Mucosa of stomach (tissue), 1 donor: ENCODE data around the gene ACTG1.

Experiments
- H3K27me3 ChIP-seq: one replicate; pipeline ENCODE4 v1.7.0; 2013; ENCODE audit warnings: mild to moderate bottlenecking, low read length; ENCODE audit not compliant: control insufficient read depth, insufficient read depth
- H3K36me3 ChIP-seq: one replicate; pipeline ENCODE4 v1.7.0; 2013; ENCODE audit warnings: low read length; ENCODE audit not compliant: control insufficient read depth, insufficient read depth
- H3K4me1 ChIP-seq: one replicate; pipeline ENCODE4 v1.7.0; 2013; ENCODE audit warnings: mild to moderate bottlenecking, low read length; ENCODE audit not compliant: control insufficient read depth, insufficient read depth
- H3K4me3 ChIP-seq: one replicate; pipeline ENCODE4 v1.7.0; 2013; ENCODE audit warnings: low read length
- H3K9ac ChIP-seq: one replicate; pipeline ENCODE4 v1.7.0; 2013; ENCODE audit warnings: mild to moderate bottlenecking, low read length, moderate library complexity
- H3K9me3 ChIP-seq: one replicate; pipeline ENCODE4 v1.7.0; 2013; ENCODE audit warnings: mild to moderate bottlenecking, low read length, moderate library complexity; ENCODE audit not compliant: control insufficient read depth
- donor health status: Pancreatic carcinoma.

Gene ACTG1

DNA sequence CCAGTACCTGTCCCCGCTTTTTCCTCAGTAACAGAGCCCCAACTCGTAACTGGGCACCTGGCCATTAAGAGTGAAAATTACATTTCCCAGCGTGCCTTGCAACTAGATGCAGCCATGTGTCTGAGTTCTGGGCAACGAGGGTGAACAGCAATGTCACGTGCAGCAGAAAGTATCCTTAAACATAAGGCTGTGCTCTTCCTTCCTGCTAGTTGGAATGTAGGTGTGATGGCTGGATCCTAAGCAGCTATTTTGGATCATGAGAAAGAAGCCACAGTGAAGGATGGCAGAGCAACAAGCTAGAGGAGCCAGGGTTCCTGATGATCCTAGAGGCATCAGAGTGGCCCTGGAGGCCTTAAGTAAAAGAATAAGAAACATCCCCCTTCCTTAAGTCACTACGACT is 36.0 kb downstream of the ACTG1 start:
- Histone ChIP-seq H3K4me3 (no peak overlapping the region), H3K9me3 (no peaks in the 10 kb centered on the region), H3K4me1 (peaks cover 2% of the 10 kb centered on the region), H3K27me3 (peaks cover 14% of the 10 kb centered on the region), H3K36me3 (no peaks in the 10 kb centered on the region), H3K9ac (no peak overlapping the region)

DNA sequence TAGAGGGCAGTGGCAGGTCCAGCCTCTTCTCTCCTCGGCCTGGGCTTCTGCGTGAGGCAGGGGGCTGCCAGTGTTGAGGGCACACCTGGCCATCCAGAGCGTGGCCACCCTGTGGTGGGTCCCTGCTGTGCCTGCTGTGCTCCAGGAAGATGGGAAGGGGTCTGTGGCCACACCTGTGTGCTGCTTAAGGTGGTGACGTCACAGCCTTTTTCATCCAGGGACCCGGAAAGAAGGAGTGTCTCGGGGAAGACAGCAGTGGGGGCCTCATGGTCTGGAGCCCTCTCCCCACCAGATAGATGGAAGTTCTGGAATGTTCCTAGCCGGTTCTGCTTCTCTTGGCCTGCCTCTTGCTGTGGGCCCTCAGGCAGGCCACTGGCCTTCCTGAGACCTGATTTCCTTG is 36.5 kb downstream of the ACTG1 start:
- Histone ChIP-seq H3K9me3 (no peaks in the 10 kb centered on the region), H3K4me3 (no peak overlapping the region), H3K36me3 (no peaks in the 10 kb centered on the region), H3K9ac (no peak overlapping the region), H3K4me1 (no peaks in the 10 kb centered on the region), H3K27me3 (peaks cover 11% of the 10 kb centered on the region)

DNA sequence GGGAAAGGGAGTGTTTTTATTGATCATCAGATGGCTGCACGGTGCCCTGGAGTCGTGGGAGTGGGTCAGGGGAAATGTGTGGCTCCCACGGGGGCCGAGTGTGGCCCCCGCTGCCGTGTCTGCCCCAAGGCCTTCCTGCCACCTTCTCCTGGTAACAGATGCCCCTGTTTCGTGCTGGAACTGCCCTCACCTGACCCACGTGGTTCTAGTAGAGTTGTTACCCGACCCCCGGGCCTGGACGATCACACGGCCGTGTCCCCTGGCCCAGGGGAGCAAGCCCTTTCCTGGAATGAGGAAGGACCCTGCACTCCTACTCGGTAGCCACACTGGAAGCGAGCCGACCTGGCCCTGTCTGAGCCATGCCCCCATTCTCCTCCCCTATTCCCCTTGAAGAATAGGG is 37.6 kb downstream of the ACTG1 start:
- no peaks in the 10 kb centered on the region for H3K4me1 ChIP-seq
- H3K9me3 ChIP-seq: no peaks in the 10 kb centered on the region
- H3K27me3 ChIP-seq: no peaks in the 10 kb centered on the region
- H3K36me3 ChIP-seq: no peaks in the 10 kb centered on the region
- H3K4me3 ChIP-seq: no peak overlapping the region
- H3K9ac ChIP-seq: no peak overlapping the region

DNA sequence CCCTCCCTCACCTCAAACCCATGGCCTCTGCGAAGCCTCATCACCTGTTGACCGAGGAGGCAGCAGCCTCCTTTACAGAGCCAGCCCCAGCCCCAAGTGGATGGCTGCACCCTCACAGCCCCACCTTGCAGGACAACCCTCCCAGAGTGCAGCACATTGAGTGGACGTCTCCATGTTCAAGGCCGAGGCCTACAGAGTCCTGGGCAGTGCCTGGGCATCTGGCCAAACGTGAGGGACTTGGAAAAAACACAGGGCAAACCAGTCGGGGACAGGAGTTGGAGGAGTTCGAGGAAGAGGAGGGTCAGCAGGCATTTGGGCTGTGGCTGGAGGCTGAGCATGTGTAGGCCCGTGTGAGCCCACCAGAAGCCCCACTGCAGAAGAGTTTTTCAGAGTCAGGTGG is 39.6 kb downstream of the ACTG1 start:
- Histone ChIP-seq H3K9me3 (no peaks in the 10 kb centered on the region), H3K4me1 (peaks cover 8% of the 10 kb centered on the region), H3K4me3 (no peak overlapping the region), H3K27me3 (peaks cover 4% of the 10 kb centered on the region), H3K9ac (no peak overlapping the region), H3K36me3 (no peaks in the 10 kb centered on the region)

DNA sequence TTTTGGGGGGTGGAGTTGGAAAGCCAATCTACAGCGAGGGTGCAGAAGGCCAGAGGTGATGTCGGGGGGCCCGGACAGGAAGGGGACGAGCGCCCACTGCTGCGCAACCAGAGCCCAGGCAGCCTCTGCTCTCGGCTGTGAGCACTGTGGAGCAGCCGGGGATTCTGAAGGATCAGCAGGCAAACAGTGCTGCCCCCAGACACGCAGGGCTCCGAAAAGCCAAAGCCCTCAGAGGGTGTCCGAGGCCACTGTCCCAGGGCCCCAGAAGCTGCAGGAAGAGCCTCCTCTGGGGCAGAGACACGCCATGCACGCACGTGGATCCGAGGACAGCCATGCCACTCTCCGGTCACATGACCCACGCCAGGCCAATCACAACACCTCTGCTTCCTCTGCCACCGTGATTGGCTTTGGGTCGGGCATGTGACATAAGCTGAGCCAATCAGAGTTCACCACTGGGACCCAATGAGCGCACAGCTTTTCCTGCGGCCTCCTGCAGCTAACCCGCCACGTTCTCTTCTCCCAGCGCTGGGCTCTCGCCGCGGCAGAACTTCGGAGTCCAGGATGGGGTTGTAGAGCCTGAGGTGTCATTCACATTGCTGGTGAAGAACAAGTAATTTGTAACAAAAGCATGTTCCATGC is 40.7 kb downstream of the ACTG1 start:
- H3K36me3 ChIP-seq: no peaks in the 10 kb centered on the region
- peaks cover 4% of the 10 kb centered on the region for H3K27me3 ChIP-seq
- H3K4me1 ChIP-seq: peaks cover 8% of the 10 kb centered on the region
- no peak overlapping the region for H3K9ac ChIP-seq
- no peaks in the 10 kb centered on the region for H3K9me3 ChIP-seq
- no peak overlapping the region for H3K4me3 ChIP-seq

DNA sequence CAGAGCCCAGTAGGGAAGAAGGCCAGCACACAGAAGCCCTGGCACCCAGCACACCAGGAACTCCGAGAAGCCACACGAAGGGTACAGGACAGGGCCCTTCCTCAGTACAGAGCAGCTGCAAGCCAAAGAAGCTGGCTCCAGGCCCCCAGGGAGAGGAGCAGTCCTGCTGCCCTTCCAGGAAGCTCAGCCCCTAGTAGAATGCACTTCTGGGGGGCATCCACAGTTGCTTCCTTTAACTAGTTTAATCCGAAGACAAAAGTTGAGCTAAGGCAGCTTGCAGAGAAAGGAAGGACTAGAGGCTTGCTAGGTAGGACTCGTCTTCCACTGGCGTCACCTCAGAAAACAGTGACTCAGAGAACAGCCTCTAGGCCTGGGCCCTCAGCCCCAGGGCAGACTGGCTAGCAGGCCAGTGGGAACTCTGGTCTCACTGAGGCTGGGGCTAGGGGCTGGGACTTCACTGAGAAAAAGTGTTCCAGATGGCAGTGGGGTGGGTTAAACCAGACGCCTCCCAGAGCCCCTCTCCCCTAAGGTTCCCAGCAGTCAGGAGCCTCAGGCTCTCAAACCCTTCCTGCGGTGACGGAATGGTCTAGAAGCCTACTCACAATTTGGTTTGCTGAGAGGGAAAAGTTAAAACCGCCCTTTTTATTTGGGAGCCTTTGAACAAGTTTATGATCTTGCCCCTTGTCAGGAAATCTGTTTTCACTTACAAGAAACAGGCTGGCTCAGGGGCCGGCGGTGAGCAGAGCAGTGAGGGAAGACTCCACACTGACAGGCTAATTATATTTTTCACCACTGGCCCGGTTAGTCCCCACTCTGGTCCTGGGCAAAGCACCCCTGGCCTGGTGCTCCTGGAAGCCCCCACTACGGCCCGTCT is 41.4 kb downstream of the ACTG1 start:
- Histone ChIP-seq H3K4me1 (peaks cover 8% of the 10 kb centered on the region), H3K4me3 (no peak overlapping the region), H3K36me3 (no peaks in the 10 kb centered on the region), H3K9ac (no peak overlapping the region), H3K27me3 (peaks cover 4% of the 10 kb centered on the region), H3K9me3 (no peaks in the 10 kb centered on the region)

DNA sequence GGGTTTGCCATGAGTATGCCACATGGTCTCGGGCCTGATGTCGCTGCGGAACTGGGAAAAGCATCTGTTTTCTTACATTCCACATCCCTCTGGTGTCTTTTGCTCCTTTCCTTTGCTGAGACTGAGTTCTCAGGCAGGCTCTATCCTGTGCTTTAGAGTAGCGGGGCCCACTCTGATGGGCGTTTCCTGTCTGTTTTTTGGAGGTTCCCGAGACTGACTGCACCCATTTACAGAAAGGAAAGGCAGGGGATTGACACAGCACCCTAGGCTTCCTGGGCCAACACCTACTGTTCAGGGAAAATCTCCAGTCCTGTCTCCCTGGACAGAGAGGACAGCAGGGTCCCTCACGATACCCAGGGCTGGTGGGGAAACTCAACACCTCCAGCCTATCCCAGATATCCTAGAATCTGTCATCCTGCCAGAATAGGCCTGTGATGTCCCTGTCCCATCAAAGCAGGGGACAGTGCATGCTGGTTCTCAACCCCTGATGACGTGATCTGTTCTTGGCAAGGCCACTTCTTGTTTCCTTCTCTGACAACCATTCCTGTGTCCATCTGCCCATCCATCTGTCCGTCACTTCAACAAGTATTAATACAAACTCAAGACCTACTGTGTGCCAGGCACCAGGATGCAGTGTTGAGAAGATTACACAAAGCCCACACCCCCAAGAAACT is 42.2 kb downstream of the ACTG1 start:
- peaks cover 8% of the 10 kb centered on the region for H3K4me1 ChIP-seq
- H3K36me3 ChIP-seq: no peaks in the 10 kb centered on the region
- no peaks in the 10 kb centered on the region for H3K9me3 ChIP-seq
- peaks cover 4% of the 10 kb centered on the region for H3K27me3 ChIP-seq
- H3K4me3 ChIP-seq: no peak overlapping the region
- no peak overlapping the region for H3K9ac ChIP-seq

DNA sequence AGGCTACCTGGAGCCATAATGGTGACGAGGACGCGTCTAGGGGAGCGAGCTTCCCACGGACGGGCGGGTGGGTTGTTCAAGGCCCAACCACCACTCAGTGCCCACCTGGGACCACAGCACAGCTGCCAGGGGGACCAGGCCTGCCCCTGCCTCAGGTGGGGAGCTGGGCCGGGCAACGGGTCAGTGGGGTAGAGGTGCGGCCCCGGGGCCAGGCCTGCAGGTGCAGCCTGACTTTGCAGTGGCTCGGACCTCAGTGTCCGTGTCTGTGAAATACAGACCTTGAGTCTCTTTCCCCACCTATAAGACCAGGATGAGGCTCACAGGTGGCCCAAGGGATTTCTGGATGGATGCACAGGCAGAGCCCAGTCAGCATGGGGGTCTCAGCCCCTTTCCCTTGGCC is 43.3 kb downstream of the ACTG1 start:
- Histone ChIP-seq H3K4me1 (peaks cover 9% of the 10 kb centered on the region), H3K27me3 (peaks cover 4% of the 10 kb centered on the region), H3K36me3 (no peaks in the 10 kb centered on the region), H3K9me3 (no peaks in the 10 kb centered on the region), H3K4me3 (no peak overlapping the region), H3K9ac (no peak overlapping the region)

DNA sequence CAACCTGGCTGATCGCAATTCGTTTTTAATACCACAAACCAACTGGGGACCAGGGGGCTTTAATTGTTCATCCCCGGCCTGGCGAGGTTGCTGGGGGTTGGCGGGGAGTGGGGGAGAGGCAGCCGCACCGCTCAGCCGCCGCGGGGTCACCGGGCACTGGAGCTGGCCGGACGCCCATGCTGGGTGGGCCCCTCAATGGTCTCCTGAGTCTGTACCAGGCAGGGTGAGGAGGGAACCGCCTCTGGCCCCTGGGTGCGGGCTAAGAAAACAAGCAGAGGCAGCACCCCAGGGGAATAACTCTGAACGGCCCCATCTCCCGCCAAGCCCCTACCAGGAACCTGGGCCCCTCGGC is 43.9 kb downstream of the ACTG1 start:
- Histone ChIP-seq H3K9ac (no peak overlapping the region), H3K9me3 (no peaks in the 10 kb centered on the region), H3K27me3 (peaks cover 4% of the 10 kb centered on the region), H3K36me3 (no peaks in the 10 kb centered on the region), H3K4me1 (peaks cover 11% of the 10 kb centered on the region), H3K4me3 (no peak overlapping the region)

DNA sequence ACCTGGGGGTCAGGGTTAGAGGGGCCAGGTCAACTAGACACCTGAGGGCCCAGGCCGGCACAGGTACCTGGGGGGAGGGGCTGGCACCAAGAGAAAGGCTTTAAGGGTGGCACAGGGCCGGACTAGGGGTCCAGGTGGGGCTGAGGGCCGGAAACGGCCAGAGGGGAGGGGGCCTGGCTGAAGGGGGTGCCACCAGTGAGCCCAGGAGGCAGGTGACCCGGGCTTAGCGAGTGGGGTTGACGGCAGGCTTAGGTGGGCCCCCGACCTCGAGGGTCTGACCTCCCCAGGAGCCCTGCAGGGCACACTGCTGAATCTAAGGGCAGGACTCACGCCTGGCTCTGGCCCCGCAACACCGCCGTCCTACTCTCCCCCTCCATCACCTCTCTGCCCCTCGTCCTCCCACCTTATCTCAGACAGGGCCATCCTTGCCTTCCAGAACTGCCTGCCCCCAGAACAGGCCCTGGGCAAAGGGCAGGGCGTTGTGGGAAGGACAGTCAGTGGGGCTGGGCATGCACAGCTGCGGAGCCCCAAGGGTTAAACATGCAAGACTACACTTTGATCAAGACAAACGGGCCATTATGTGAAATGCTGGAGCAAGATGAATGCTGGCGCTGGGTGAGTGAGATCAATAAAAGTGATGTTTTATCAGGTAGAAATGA is 44.4 kb downstream of the ACTG1 start:
- H3K4me1 ChIP-seq: peaks cover 11% of the 10 kb centered on the region
- H3K4me3 ChIP-seq: no peak overlapping the region
- peaks cover 4% of the 10 kb centered on the region for H3K27me3 ChIP-seq
- H3K36me3 ChIP-seq: no peaks in the 10 kb centered on the region
- no peak overlapping the region for H3K9ac ChIP-seq
- H3K9me3 ChIP-seq: no peaks in the 10 kb centered on the region

DNA sequence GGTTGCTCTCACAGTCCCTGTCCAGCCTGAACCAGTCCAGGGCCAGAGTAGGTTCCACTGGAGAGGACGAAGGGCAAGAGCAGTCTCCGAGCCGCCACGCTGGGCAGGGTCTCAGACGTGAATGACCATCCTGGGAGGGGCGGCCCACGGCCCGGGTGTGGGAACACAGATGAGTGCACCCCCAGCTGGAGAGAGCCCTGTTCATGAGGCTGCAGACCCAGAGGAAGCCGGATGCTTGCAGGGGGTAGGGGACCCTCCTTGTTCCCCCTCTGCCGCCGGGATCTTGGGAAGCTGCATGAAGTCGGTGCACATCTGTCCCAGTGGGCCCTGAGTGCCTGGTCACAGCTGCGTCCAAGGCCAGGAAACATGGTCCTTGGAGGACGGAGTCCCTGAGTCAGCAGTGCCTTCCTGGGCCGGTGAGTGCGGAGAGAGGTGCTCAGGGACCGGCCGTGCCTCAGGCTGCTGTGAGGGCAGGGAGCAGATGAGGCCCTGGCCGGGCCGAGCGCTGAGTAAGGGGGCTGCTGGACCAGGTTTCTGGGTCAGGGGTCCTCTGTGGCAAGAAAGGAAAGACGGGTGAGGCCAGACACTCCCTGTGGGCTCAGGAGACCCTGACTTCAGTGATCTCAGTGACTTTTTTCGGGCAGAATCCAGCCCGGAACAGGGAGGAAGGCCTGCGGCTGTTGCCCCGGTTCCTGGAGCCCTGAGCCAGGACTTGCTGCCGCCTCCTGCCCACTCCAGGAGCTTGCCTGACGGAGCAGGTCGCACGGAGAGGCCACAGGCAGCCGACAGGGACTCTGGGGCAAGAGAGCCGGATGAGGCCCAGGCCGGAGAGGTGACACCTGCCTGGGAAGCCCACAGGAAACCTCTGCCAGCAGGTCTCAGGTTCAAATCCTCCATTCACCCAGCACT is 45.8 kb downstream of the ACTG1 start:
- Histone ChIP-seq H3K36me3 (no peaks in the 10 kb centered on the region), H3K27me3 (peaks cover 4% of the 10 kb centered on the region), H3K4me3 (no peak overlapping the region), H3K4me1 (peaks cover 11% of the 10 kb centered on the region), H3K9ac (no peak overlapping the region), H3K9me3 (no peaks in the 10 kb centered on the region)
